ENCODE data around the gene INO80D.
A peak's percentile ranks its signal among the peaks of the same experiment; 100 is the strongest.

Gene INO80D

DNA sequence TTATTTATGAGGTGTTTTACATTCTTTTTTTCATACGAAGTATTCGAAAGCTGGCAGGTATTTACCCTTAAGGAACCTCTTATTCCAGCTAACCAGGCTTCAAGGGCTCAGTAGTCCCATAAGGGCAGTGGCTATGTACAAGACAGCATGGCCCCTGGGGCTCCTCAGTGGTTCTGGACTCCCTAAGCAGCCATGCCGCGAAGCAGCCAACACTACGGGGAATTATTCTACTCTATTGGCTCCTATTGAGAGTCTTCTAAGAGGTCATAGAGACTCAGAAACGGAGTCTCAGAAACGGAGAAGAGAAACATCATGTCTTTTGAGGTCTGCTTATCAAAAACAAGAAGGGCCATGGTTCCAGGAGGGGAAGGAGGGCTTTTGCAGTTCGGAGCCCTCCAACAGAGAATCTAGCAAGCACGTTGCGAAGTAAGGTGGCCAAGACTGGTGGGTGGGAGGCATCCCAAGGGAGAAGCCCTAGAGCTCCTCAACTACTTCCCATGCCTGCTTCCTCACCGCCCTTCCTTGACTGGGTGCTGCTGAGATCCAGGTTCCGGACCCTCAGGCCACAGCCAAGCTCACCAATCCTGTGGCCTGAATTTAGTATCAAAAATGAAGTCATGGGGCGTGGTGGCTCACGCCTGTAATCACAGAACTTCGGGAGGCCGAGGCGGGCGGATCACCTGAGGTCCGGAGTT lies 109.7 kb downstream of the INO80D start:
- no peak for DNase-seq

DNA sequence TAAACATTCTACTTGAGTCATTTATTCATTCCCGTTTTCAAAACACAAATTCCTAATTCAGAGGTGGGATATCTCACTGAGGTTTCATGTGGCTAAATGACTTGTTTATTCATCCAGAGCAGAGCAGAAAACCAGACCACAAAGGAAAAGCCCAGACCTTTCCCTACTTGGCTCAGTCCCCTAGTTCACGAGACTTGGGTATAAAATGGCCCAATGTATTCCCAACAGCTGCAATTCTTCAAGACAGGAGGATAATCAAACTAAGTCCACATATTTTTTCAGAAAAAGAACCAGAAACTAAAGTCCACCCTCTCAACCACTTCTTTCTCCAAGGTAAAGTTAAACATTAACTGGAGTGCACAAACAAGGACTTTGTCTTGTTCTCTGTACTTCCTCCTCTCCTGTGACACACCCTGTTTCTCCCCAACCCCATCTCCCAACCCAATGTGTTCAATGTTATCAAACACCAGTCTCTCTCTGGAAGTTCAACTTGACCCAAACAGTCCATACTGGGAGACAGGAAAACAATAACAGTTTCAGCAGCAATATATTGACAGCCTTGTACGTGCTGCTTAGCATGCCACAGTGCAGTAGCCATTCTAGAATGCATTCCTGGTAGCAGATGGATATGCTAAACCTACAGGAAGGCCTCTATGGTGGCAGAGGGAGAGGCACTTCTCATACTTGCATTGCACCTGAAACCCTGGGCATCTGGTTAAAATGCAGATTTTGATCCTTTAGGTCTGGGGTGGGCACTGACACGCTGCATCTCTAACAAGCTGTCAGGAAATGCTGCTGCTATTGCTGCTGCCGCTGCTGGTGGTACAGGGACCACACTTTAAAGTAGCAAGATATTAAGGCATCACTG lies 110.7 kb downstream of the INO80D start:
- DNase-seq, result no peak

DNA sequence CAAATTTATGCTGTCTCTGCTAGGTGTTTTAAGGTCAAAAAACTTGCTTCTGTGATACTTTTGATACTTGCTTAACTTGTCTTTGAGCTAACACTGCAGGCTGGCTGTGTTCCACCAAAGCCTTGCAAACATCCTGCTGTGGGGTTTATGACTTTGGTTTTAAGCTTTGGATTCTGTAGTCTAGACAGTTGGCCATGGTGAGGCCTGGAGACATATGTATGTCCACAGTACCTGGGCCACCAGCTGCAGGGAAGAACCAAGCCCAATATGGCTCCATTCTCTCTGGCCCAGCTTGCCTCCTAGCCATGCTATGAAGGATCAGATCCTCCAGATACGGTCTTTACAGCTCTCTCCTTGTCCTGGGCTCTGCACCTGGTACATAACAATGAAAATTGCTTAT lies 113.9 kb downstream of the INO80D start:
- DNase-seq, result no peak

- no peak for DNase-seq
Observed at GRCh38 chr2:205970348-205970747, 115.6 kb downstream of the INO80D start.

DNA sequence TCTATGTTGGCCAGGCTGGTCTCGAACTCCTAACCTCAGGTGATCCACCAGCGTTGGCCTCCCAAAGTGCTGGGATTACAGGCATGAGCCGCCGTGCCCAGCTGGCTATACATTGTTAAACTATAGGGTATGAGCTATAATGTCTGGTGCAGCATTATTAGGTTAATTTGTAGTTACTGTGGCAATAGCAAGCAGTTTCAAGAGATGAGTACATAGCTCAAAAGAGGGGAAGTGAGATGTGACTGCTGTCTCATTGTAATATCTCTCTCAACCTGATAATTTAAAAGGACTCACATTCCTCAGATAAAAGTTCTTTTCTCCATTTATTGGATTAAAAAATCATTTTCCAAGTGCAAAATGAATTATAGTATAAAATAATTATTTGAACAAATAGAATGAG lies 116.4 kb downstream of the INO80D start:
- DNase-seq, result no peak

GRCh38 chr2:205967391-205968075 lies 118.4 kb downstream of the INO80D start:
- no peak for DNase-seq

DNA sequence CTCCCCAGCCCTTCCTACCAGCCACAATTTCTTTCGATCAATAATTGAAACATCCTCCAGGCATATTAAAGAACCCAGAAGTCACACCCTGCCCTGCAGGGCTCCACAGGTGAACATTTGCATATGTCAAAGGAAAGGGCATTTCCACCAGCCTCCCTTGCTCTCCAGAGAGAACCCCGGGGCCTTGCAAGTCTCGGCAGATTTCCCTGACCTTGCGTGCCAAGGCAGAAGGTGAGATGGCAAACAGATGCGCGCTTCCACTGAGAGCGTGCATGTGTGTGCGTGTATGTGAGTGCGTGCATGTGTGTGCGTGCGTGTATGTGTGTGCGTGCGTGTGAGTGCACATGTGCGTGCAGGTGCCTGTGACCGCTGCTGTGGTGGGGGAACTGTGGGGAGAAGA lies 120.3 kb downstream of the INO80D start:
- no peak for DNase-seq

- DNase-seq, result no peak
Observed at GRCh38 chr2:205964111-205964761, 121.7 kb downstream of the INO80D start.

- no peak for DNase-seq
Observed at GRCh38 chr2:205959521-205959920, 126.5 kb downstream of the INO80D start.

- DNase-seq, result no peak
Observed at GRCh38 chr2:205957452-205958154, 128.4 kb downstream of the INO80D start.

GRCh38 chr2:205954707-205955106 lies 131.3 kb downstream of the INO80D start:
- DNase-seq, result no peak

GRCh38 chr2:205952282-205952681 lies 133.7 kb downstream of the INO80D start:
- no peak for DNase-seq

- no peak for DNase-seq
Observed at GRCh38 chr2:205948883-205949282, 137.1 kb downstream of the INO80D start.

DNA sequence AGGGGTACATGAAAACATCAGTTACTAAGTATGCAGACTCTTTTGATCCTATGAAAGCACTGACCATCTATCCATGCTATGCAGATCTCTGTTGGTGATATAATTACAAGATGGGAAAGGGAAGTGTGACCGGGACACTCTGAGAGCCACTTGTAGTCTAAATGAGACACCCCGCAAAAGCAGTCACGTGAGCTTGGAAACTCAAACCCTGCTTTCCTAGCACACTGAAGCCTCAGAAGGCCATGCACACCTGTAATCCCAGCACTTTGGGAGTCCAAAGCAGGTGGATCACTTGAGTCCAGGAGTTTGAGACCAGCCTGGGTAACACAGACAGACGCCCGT lies 137.5 kb downstream of the INO80D start:
- DNase-seq, result no peak

GRCh38 chr2:205947621-205948495 lies 138.1 kb downstream of the INO80D start:
- DNase-seq, result peak; percentile 25

GRCh38 chr2:205946226-205946625 lies 139.7 kb downstream of the INO80D start:
- no peak for DNase-seq

Data from effector CD4-positive, alpha-beta T cell (primary cell).